H1 (cell line): Measurements from ENCODE around the gene LPXN. TPM values are rescaled to one million over a fixed set of nuclear protein-coding genes. Genes with fewer than 3 reads are reported as not detected.

Experiments
- CTCF ChIA-PET: fragments of 300-600 bp; sonication (Branson Sonifier 250); formaldehyde crosslinking; loops from one replicate; lab custom pipeline; 2021; ENCODE audit not compliant: partially characterized antibody; lab: Charles Lee
- POLR2A ChIA-PET: fragments of 300-600 bp; sonication (Branson Sonifier 250); formaldehyde crosslinking; loops from one replicate; lab custom pipeline; 2021; ENCODE audit warnings: inconsistent platforms; ENCODE audit not compliant: partially characterized antibody; lab: Charles Lee
- DNase-seq, 2 experiments: peaks; one replicate each; pipeline versions ENCODE4 v3.0.0 to v3.0.0-alpha.2; 2010 to 2022; ENCODE audit warnings: low spot score in 2 of 2, low read depth in 1 of 2, mixed read lengths in 1 of 2
- FAIRE-seq: peaks from 2 replicates; lab custom pipeline; 2011; peaks lifted over from hg19 to GRCh38; lab: Jason Lieb, UNC
- H2AFZ ChIP-seq: 2 replicates; pipeline ENCODE4 v1.8.1; 2012; ENCODE audit warnings: low read length, inconsistent platforms
- H2AK5ac ChIP-seq: 2 replicates; pipeline ENCODE4 v1.6.1; 2013; ENCODE audit warnings: low read depth, low read length
- H2BK120ac ChIP-seq: replicated peaks from 2 replicates; pipeline ENCODE3; 2013; ENCODE audit warnings: low read depth, low read length, inconsistent platforms
- H2BK12ac ChIP-seq: 2 replicates; pipeline ENCODE4 v1.6.1; 2013; ENCODE audit warnings: low read depth, low read length
- H2BK15ac ChIP-seq: 2 replicates; pipeline ENCODE4 v1.6.1; 2013; ENCODE audit warnings: low read length
- H2BK20ac ChIP-seq: 2 replicates; pipeline ENCODE4 v1.6.1; 2013; ENCODE audit warnings: low read length
- H2BK5ac ChIP-seq: 2 replicates; pipeline ENCODE4 v1.6.1; 2013; ENCODE audit warnings: low read depth, low read length
- H3K14ac ChIP-seq: 2 replicates; pipeline ENCODE4 v1.6.1; 2013; ENCODE audit warnings: inconsistent platforms; ENCODE audit not compliant: insufficient read length
- H3K18ac ChIP-seq: 2 replicates; pipeline ENCODE4 v1.6.1; 2013; ENCODE audit warnings: low read length; ENCODE audit errors: extremely low read depth
- H3K23ac ChIP-seq: 2 replicates; pipeline ENCODE4 v1.6.1; 2013; ENCODE audit warnings: inconsistent platforms; ENCODE audit not compliant: insufficient read length
- H3K23me2 ChIP-seq: 2 replicates; pipeline ENCODE4 v1.6.1; 2013; ENCODE audit warnings: low read depth, low read length
- H3K27ac ChIP-seq: 2 replicates; pipeline ENCODE4 v1.6.1; 2011; ENCODE audit warnings: low read depth, low read length, inconsistent platforms
- H3K27me3 ChIP-seq, 4 experiments: replicated peaks in 1 of 4; 1 replicate in 1 of 4; 2 replicates in 3 of 4; pipeline versions ENCODE4 v1.6.1 to v1.8.1; 2011 to 2013; ENCODE audit warnings: low read length in 3 of 4, mild to moderate bottlenecking in 3 of 4, inconsistent platforms in 2 of 4, mixed read lengths in 2 of 4, moderate library complexity in 1 of 4; ENCODE audit not compliant: control insufficient read depth in 3 of 4, insufficient read depth in 3 of 4; ENCODE audit errors: extremely low read depth in 1 of 4
- H3K36me3 ChIP-seq, 4 experiments: 2 replicates each; pipeline versions ENCODE4 v1.6.1 to v1.8.1; 2011 to 2013; ENCODE audit warnings: mild to moderate bottlenecking in 4 of 4, low read length in 3 of 4, moderate library complexity in 2 of 4, control low read depth in 1 of 4, inconsistent platforms in 1 of 4; ENCODE audit not compliant: insufficient read depth in 4 of 4, control insufficient read depth in 2 of 4
- H3K4ac ChIP-seq: replicated peaks from 2 replicates; pipeline ENCODE3; 2013; ENCODE audit warnings: low read length, low read depth, mixed read lengths, inconsistent platforms; ENCODE audit not compliant: insufficient read length
- H3K4me1 ChIP-seq, 4 experiments: replicated peaks in 1 of 4; 1 replicate in 1 of 4; 2 replicates in 3 of 4; pipeline versions ENCODE4 v1.6.1 to v1.8.1; 2011 to 2013; ENCODE audit warnings: low read length in 3 of 4, inconsistent platforms in 2 of 4, mixed read lengths in 1 of 4; ENCODE audit not compliant: insufficient read depth in 4 of 4, control insufficient read depth in 3 of 4
- H3K4me2 ChIP-seq, 2 experiments: 2 replicates each; pipeline versions ENCODE4 v1.6.1 to v1.8.1; 2011 to 2013; ENCODE audit warnings: low read depth in 2 of 2, low read length in 2 of 2, control low read depth in 1 of 2, inconsistent platforms in 1 of 2, mild to moderate bottlenecking in 1 of 2; ENCODE audit not compliant: insufficient read depth in 1 of 2
- H3K4me3 ChIP-seq, 4 experiments: fragments of 200-600, 300-600 bp in 1 of 4; sonication (generic), shearing (Covaris generic), sonication (Bioruptor Twin) in 1 of 4; 2 replicates each; pipeline versions ENCODE4 v1.5.1 to v1.8.1; 2011 to 2016; ENCODE audit warnings: low read length in 4 of 4, low read depth in 3 of 4, control low read depth in 2 of 4, inconsistent platforms in 2 of 4, mild to moderate bottlenecking in 2 of 4, mixed read lengths in 1 of 4, moderate library complexity in 1 of 4; ENCODE audit not compliant: insufficient read depth in 2 of 4; ENCODE audit errors: extremely low read depth in 1 of 4
- H3K56ac ChIP-seq: replicated peaks from 2 replicates; pipeline ENCODE3; 2013; ENCODE audit warnings: low read depth, mild to moderate bottlenecking, mixed read lengths, low read length, inconsistent platforms; ENCODE audit not compliant: insufficient read length
- H3K79me1 ChIP-seq: 2 replicates; pipeline ENCODE4 v1.6.1; 2013; ENCODE audit warnings: low read depth, low read length, control low read depth
- H3K79me2 ChIP-seq, 2 experiments: 2 replicates each; pipeline versions ENCODE4 v1.6.1 to v1.8.1; 2012 to 2013; ENCODE audit warnings: low read length in 2 of 2, mild to moderate bottlenecking in 2 of 2, inconsistent platforms in 1 of 2; ENCODE audit not compliant: insufficient read depth in 2 of 2, control insufficient read depth in 1 of 2
- H3K9ac ChIP-seq, 4 experiments: replicated peaks in 1 of 4; 1 replicate in 1 of 4; 2 replicates in 3 of 4; pipeline versions ENCODE4 v1.6.1 to v1.8.1; 2011 to 2013; ENCODE audit warnings: low read depth in 3 of 4, low read length in 3 of 4, control low read depth in 2 of 4, mild to moderate bottlenecking in 2 of 4, moderate library complexity in 2 of 4, inconsistent platforms in 1 of 4; ENCODE audit errors: extremely low read depth in 1 of 4
- H3K9me3 ChIP-seq, 2 experiments: 2 replicates each; pipeline versions ENCODE4 v1.6.1 to v1.8.1; 2012 to 2013; ENCODE audit warnings: mild to moderate bottlenecking in 2 of 2, moderate library complexity in 2 of 2, control low read depth in 1 of 2, inconsistent platforms in 1 of 2, low read depth in 1 of 2, low read length in 1 of 2, mixed read lengths in 1 of 2; ENCODE audit not compliant: insufficient read depth in 2 of 2
- H4K20me1 ChIP-seq, 2 experiments: replicated peaks in 1 of 2; 2 replicates each; pipeline versions ENCODE3 to v1.8.1; 2011 to 2013; ENCODE audit warnings: inconsistent platforms in 2 of 2, low read length in 2 of 2, mild to moderate bottlenecking in 1 of 2; ENCODE audit not compliant: insufficient read depth in 2 of 2, control insufficient read depth in 1 of 2
- H4K5ac ChIP-seq: 2 replicates; pipeline ENCODE4 v1.6.1; 2013; ENCODE audit warnings: low read length, low read depth, mixed read lengths, inconsistent platforms; ENCODE audit not compliant: insufficient read length
- H4K8ac ChIP-seq: 2 replicates; pipeline ENCODE4 v1.8.0; 2013; ENCODE audit warnings: mild to moderate bottlenecking, moderate library complexity, low read length, inconsistent platforms; ENCODE audit not compliant: insufficient read depth; ENCODE audit errors: extremely low read depth
- H4K91ac ChIP-seq: replicated peaks from 2 replicates; pipeline ENCODE3; 2013; ENCODE audit warnings: low read length, mixed read lengths, inconsistent platforms; ENCODE audit not compliant: insufficient read length
- EGR1 ChIP-seq: IDR thresholded peaks from 2 replicates; pipeline ENCODE4 v1.6.1; 2011; ENCODE audit warnings: low read depth, low read length, borderline replicate concordance
- JUN ChIP-seq: IDR thresholded peaks from 2 replicates; pipeline ENCODE4 v1.6.1; 2011; ENCODE audit warnings: low read depth, mild to moderate bottlenecking, improper control_type of control experiment, low read length
- POLR2A ChIP-seq, 2 experiments: IDR thresholded peaks; 1 replicate in 1 of 2; 2 replicates in 1 of 2; pipeline ENCODE4 v1.6.1; 2011; ENCODE audit warnings: low read depth in 2 of 2, low read length in 2 of 2, mild to moderate bottlenecking in 2 of 2; ENCODE audit errors: control extremely low read depth in 1 of 2
- POLR2AphosphoS5 ChIP-seq: IDR thresholded peaks from 2 replicates; pipeline ENCODE4 v1.6.1; 2011; ENCODE audit warnings: low read depth, low read length
- RXRA ChIP-seq: IDR thresholded peaks from 2 replicates; pipeline ENCODE4 v1.6.1; 2011; ENCODE audit warnings: low read depth, mild to moderate bottlenecking, low read length, moderate library complexity; ENCODE audit not compliant: insufficient read depth
- TAF7 ChIP-seq: optimal IDR thresholded peaks from 2 replicates; pipeline ENCODE3; 2011; ENCODE audit warnings: low read depth, mild to moderate bottlenecking, inconsistent platforms, low read length, moderate library complexity, borderline replicate concordance
- ZNF274 ChIP-seq: IDR thresholded peaks from 2 replicates; pipeline ENCODE4 v1.7.0; 2012; ENCODE audit warnings: low read length, borderline replicate concordance; ENCODE audit errors: extremely low read depth
- WGBS, 2 experiments: shearing (Covaris generic) in 1 of 2; methylation state at CpG; one replicate each; pipeline versions ENCODE4 v1.1.6 to v1.1.7; 2013 to 2015; ENCODE audit warnings: low lambda C conversion rate in 2 of 2, mixed read lengths in 2 of 2, inconsistent platforms in 1 of 2, low coverage in 1 of 2, missing lambda C conversion rate in 1 of 2; ENCODE audit not compliant: insufficient replicate concordance in 2 of 2, insufficient coverage in 1 of 2, insufficient read length in 1 of 2; ENCODE audit errors: extremely low coverage in 1 of 2, missing lambda C conversion rate in 1 of 2; 5-methylcytosine and 5-hydroxymethylcytosine counted together
- polyA plus RNA-seq, 7 experiments: library from polyadenylated mRNA; depleted of rRNA in 3 of 7; stranded (reverse) in 5 of 7; unstranded in 2 of 7; fragments of >200 nt in 5 of 7; fragments of 200-250 nt in 2 of 7; gene quantifications; 1 replicate in 5 of 7; 2 replicates in 1 of 7; 4 replicates in 1 of 7; pipeline versions ENCODE4 v1.2.1 to v1.2.3, GENCODE V29; 2011 to 2013; ENCODE audit warnings: missing spikeins in 2 of 7, mixed read lengths in 2 of 7
- total RNA-seq: library from RNA; stranded (reverse); fragmentation: NEBNext Ultra II Directional; extraction: Animal tissue kit (Norgen Biotek cat#: 25700); gene quantifications from 2 replicates; pipeline ENCODE4 v1.2.1, GENCODE V29; 2021

LPXN gene
- total and polyA plus RNA-seq, 2 of the 8 experiments (the other 6 are each of a cell fraction or from before 2014, with no cell fraction given) = 1.4 to 2.7 TPM

DNA sequence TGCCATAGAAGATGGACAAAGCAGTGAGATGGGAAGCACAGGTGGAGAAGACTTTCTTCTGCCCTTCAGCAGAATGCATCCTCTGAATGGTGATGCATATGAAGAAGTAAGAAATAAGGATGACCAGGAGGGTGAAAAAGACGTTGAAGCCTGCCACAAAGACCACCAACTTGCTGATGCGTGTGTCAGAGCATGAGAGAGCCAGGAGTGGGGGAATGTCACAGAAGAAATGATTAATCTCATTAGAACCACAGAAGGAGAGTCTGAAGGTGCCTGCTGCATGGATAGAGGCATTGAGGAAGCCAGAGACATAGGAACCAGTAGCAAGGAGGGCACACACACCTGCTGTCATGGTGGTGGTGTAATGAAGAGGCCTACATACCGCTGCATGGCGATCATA, 68.3 kb downstream of the LPXN start:
- 92% methylated on average over 4 of the region's 4 CpGs; no CpG with 5 or more reads in 1 of the 2 experiments for WGBS, 2 experiments
- Histone ChIP-seq H3K4ac (no peak overlapping the region), H3K14ac (no peak overlapping the region), H2AFZ (no peak overlapping the region), H3K4me2 (no peak overlapping the region), H3K18ac (no peak overlapping the region), H2BK12ac (no peak overlapping the region), H3K79me2 (no peaks in the 10 kb centered on the region), H2BK15ac (no peak overlapping the region), H3K23ac (no peak overlapping the region), H4K20me1 (no peaks in the 10 kb centered on the region), H4K8ac (no peak overlapping the region), H3K9me3 (no peaks in the 10 kb centered on the region), H3K36me3 (no peaks in the 10 kb centered on the region), H3K9ac (no peak overlapping the region), H3K27me3 (no peaks in the 10 kb centered on the region), H3K56ac (no peak overlapping the region), H3K23me2 (no peaks in the 10 kb centered on the region), H3K79me1 (no peaks in the 10 kb centered on the region), H2BK20ac (no peak overlapping the region), H3K4me1 (no peaks in the 10 kb centered on the region), H3K4me3 (no peak overlapping the region), H2BK120ac (no peak overlapping the region), H2BK5ac (no peak overlapping the region), H2AK5ac (no peak overlapping the region), H4K5ac (no peak overlapping the region), H4K91ac (no peak overlapping the region), H3K27ac (no peak overlapping the region)
- ChIA-PET CTCF (interaction anchor here (1.0 to 1.4 kb wide), 2 partner anchors 17 to 1198 kb away, joined by 3 to 5 read pairs; no protein-coding TSS in a partner anchor), POLR2A (no interaction called here)
- FAIRE-seq (no peak), DNase-seq (no peak)
- TF ChIP-seq EGR1 = no peak
- TF ChIP-seq JUN = no peak
- no peak for TF ChIP-seq POLR2AphosphoS5
- no peak for TF ChIP-seq RXRA
- TF ChIP-seq TAF7 = no peak
- no peak for TF ChIP-seq ZNF274
- TF ChIP-seq POLR2A (IDR thresholded peaks at IDR 0.05; ENCODE audit: control extremely low read depth in 1 of 2, low read depth in 2 of 2, low read length in 2 of 2) = no peak
